Neuronal stem cell (in vitro differentiated cells): ENCODE data around the gene FSTL4.

ENCODE experiments used
- DNase-seq: peaks from one replicate; pipeline ENCODE4 v3.0.0-alpha.2; 2013; ENCODE audit warnings: low spot score
- H2AFZ ChIP-seq: one replicate; pipeline ENCODE4 v1.6.1; 2013; ENCODE audit warnings: mild to moderate bottlenecking, low read length, inconsistent platforms
- H2AK5ac ChIP-seq: 2 replicates; pipeline ENCODE4 v1.6.1; 2013; ENCODE audit warnings: low read depth, mild to moderate bottlenecking, inconsistent platforms, low read length, moderate library complexity, mixed read lengths
- H2BK120ac ChIP-seq: 2 replicates; pipeline ENCODE4 v1.6.1; 2013; ENCODE audit warnings: low read depth, mild to moderate bottlenecking, inconsistent platforms, low read length, moderate library complexity, mixed read lengths
- H2BK12ac ChIP-seq: one replicate; pipeline ENCODE4 v1.6.1; 2013; ENCODE audit warnings: low read length, inconsistent platforms
- H2BK15ac ChIP-seq: 2 replicates; pipeline ENCODE4 v1.6.1; 2013; ENCODE audit warnings: mild to moderate bottlenecking, low read length, inconsistent platforms, mixed read lengths
- H2BK5ac ChIP-seq: one replicate; pipeline ENCODE4 v1.6.1; 2013; ENCODE audit warnings: inconsistent platforms, mild to moderate bottlenecking, low read length, moderate library complexity
- H3K14ac ChIP-seq: one replicate; pipeline ENCODE4 v1.6.1; 2013; ENCODE audit warnings: low read length, inconsistent platforms
- H3K18ac ChIP-seq: 2 replicates; pipeline ENCODE4 v1.6.1; 2013; ENCODE audit warnings: low read length, inconsistent platforms
- H3K23ac ChIP-seq: 2 replicates; pipeline ENCODE4 v1.6.1; 2013; ENCODE audit warnings: low read depth, mild to moderate bottlenecking, mixed read lengths, low read length, inconsistent platforms; ENCODE audit not compliant: poor library complexity
- H3K27ac ChIP-seq: replicated peaks from 3 replicates; pipeline ENCODE4 v1.5.1; 2013; ENCODE audit warnings: low read length, inconsistent platforms
- H3K27me3 ChIP-seq, 3 experiments: 2 replicates each; pipeline ENCODE4 v1.6.1; 2013; ENCODE audit warnings: low read length in 3 of 3, mild to moderate bottlenecking in 2 of 3, inconsistent platforms in 1 of 3, low read depth in 1 of 3, mixed read lengths in 1 of 3, moderate library complexity in 1 of 3; ENCODE audit not compliant: control insufficient read depth in 3 of 3, insufficient read depth in 3 of 3
- H3K36me3 ChIP-seq, 2 donors: replicated peaks in 1 of 2; 2 replicates each; pipeline ENCODE4 v1.6.1; 2013; ENCODE audit warnings: low read length in 2 of 2; ENCODE audit not compliant: control insufficient read depth in 2 of 2, insufficient read depth in 2 of 2
- H3K4ac ChIP-seq: 2 replicates; pipeline ENCODE4 v1.6.1; 2013; ENCODE audit warnings: inconsistent platforms, mild to moderate bottlenecking, low read length, moderate library complexity
- H3K4me1 ChIP-seq, 2 donors: 1 replicate in 1 of 2; 2 replicates in 1 of 2; pipeline ENCODE4 v1.6.1; 2013; ENCODE audit warnings: low read length in 2 of 2, low read depth in 1 of 2; ENCODE audit not compliant: control insufficient read depth in 2 of 2, insufficient read depth in 1 of 2
- H3K4me2 ChIP-seq: one replicate; pipeline ENCODE4 v1.6.1; 2013; ENCODE audit warnings: mild to moderate bottlenecking, low read length, inconsistent platforms; ENCODE audit not compliant: insufficient read depth, poor library complexity, severe bottlenecking
- H3K4me3 ChIP-seq, 2 donors: 2 replicates each; pipeline ENCODE4 v1.5.1; 2013; ENCODE audit warnings: low read length in 2 of 2, mild to moderate bottlenecking in 2 of 2, inconsistent platforms in 1 of 2, moderate library complexity in 1 of 2
- H3K79me1 ChIP-seq: one replicate; pipeline ENCODE4 v1.6.1; 2013; ENCODE audit warnings: low read depth, mild to moderate bottlenecking, inconsistent platforms, low read length, moderate library complexity
- H3K9ac ChIP-seq: one replicate; pipeline ENCODE4 v1.6.1; 2013; ENCODE audit warnings: mild to moderate bottlenecking, low read depth, low read length, inconsistent platforms; ENCODE audit not compliant: poor library complexity
- H3K9me3 ChIP-seq, 2 donors: replicated peaks in 1 of 2; 2 replicates each; pipeline versions ENCODE3 to v1.6.1; 2013; ENCODE audit warnings: low read length in 2 of 2, mild to moderate bottlenecking in 2 of 2, inconsistent platforms in 1 of 2, low read depth in 1 of 2, mixed read lengths in 1 of 2, moderate library complexity in 1 of 2; ENCODE audit not compliant: control insufficient read depth in 2 of 2, insufficient read depth in 1 of 2
- H4K8ac ChIP-seq: one replicate; pipeline ENCODE4 v1.6.1; 2013; ENCODE audit warnings: low read depth, mild to moderate bottlenecking, inconsistent platforms, low read length, moderate library complexity
- H4K91ac ChIP-seq: one replicate; pipeline ENCODE4 v1.6.1; 2013; ENCODE audit warnings: low read length, low read depth, mild to moderate bottlenecking, inconsistent platforms; ENCODE audit not compliant: poor library complexity
- WGBS, 2 donors: extraction: QIAGEN DNeasy Blood & Tissue Kit; methylation state at CpG; one replicate each; pipeline ENCODE4 v1.1.7; 2013; ENCODE audit warnings: missing lambda C conversion rate in 2 of 2, mixed read lengths in 1 of 2; ENCODE audit not compliant: insufficient read length in 2 of 2, insufficient replicate concordance in 1 of 2; ENCODE audit errors: extremely low coverage in 2 of 2; 5-methylcytosine and 5-hydroxymethylcytosine counted together

Gene FSTL4

DNA sequence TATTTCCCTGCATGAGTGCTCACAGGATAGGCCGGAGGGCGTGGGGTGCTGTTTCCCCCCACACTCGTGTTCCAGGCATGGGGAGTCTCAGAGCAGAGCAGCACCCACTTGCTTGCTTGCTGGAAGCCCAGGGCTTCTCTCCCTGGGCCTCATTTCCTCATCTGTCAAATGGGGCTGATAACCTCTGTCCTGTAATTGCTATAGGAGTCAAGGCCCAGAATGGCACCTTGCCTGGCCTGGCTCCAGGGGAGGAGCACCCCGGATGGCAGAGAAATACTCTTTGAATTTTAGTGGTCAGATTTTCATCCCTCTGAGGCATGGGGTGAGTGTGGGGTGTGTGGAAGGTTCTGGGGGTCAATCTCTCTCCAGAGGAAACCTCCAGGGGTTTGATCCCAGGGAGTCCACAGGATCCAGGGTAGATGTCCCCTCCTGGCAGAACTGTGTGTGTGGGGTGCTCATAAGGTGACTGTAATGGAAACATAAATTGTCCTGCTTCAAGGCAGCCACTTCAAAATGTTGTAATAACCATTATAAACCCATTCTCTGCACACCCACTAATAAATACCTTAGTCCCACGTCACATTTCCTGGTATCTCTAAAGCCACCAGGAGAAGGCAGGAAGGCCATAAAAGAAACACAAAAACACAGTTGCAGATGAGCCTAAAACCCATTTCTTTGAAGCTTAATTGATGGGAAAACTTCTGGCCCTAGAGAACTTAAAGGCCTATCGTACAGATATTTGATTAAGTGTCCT is 272.2 kb downstream of the FSTL4 start:
- no peak for DNase-seq
- no CpG with 5 or more reads among the region's 6 CpGs for WGBS, 2 donors
- no peak overlapping the region for H2AK5ac ChIP-seq

DNA sequence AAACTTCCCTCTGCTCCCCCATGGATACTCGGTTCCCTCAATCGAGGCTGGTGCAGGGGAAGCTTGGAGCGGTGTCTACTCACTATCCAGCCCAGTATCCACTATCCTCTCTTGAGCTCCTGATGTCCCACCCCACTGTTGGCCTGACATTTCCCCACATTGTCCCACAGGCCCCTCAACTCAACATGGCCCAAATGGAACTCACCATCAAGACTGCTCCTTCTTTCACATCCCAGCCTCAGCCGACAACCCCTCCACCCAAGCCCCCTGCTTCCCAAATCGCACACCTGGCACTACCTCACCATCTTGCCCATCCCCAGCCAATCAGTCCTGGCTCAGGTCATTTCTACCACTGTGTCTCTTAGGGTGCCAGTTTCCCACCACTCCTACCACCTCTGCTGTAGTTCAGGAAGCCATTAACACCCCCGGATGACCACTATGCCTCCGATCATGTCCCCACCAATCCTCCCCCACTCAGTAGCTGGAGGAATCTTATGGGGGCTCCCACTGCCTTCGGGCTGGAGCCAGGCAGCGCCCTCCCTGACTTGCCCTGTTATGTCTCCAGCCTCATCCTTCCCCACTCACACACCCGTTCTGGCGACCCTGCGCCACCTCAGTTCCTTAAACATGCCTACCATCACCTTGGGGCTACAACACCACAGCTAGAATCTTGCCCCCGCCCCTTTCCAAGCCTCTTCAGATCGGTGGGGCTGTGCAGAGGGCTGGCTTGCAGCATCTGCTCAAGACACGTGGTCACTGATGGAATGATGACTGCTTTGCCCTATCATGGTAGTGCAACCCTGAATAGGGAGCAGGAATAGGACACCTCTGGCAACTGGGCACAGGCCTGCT is 273.6 kb downstream of the FSTL4 start:
- H3K27me3 ChIP-seq: peaks cover 0 to 4% (median 0%) of the 10 kb centered on the region in 3 experiments
- no peaks in the 10 kb centered on the region for H3K36me3 ChIP-seq
- H4K91ac ChIP-seq: no peak overlapping the region
- H3K9me3 ChIP-seq: no peaks in the 10 kb centered on the region
- no peaks in the 10 kb centered on the region for H3K79me1 ChIP-seq
- H2AK5ac ChIP-seq: no peak overlapping the region
- H3K18ac ChIP-seq: no peak overlapping the region
- no peak overlapping the region for H3K4ac ChIP-seq
- H2BK5ac ChIP-seq: no peak overlapping the region
- no CpG with 5 or more reads among the region's 15 CpGs for WGBS, 2 donors
- no peak overlapping the region for H2BK15ac ChIP-seq
- H2BK12ac ChIP-seq: no peak overlapping the region
- H4K8ac ChIP-seq: no peak overlapping the region
- no peak overlapping the region for H2AFZ ChIP-seq
- H3K4me2 ChIP-seq: no peak overlapping the region
- no peak overlapping the region for H3K9ac ChIP-seq
- no peak overlapping the region for H2BK120ac ChIP-seq
- H3K4me3 ChIP-seq: no peak overlapping the region
- H3K27ac ChIP-seq: no peak overlapping the region
- no peak overlapping the region for H3K14ac ChIP-seq
- no peak overlapping the region for H3K23ac ChIP-seq
- no peak for DNase-seq
- H3K4me1 ChIP-seq: peaks cover 2 to 11% of the 10 kb centered on the region in 2 donors

More for the DNA sequence above, 272.2 kb downstream of the FSTL4 start:
- Histone ChIP-seq H3K4me1 (peaks cover 2 to 11% of the 10 kb centered on the region in 2 donors), H2BK15ac (no peak overlapping the region), H3K9me3 (no peaks in the 10 kb centered on the region), H3K27ac (no peak overlapping the region), H3K9ac (no peak overlapping the region), H3K14ac (no peak overlapping the region), H4K8ac (no peak overlapping the region), H3K4me3 (no peak overlapping the region), H4K91ac (no peak overlapping the region), H3K36me3 (no peaks in the 10 kb centered on the region), H3K27me3 (peaks cover 0 to 4% (median 0%) of the 10 kb centered on the region in 3 experiments), H2BK5ac (no peak overlapping the region), H2BK120ac (no peak overlapping the region), H3K79me1 (no peaks in the 10 kb centered on the region), H3K4ac (no peak overlapping the region), H3K4me2 (no peak overlapping the region), H3K23ac (no peak overlapping the region), H3K18ac (no peak overlapping the region), H2AFZ (no peak overlapping the region), H2BK12ac (no peak overlapping the region)

GRCh38 chr5:133337795-133338445 is 274.4 kb downstream of the FSTL4 start:
- Histone ChIP-seq H2BK5ac (no peak overlapping the region), H3K36me3 (no peaks in the 10 kb centered on the region), H3K14ac (no peak overlapping the region), H2BK15ac (no peak overlapping the region), H3K27ac (no peak overlapping the region), H3K4ac (no peak overlapping the region), H3K4me2 (no peak overlapping the region), H2AFZ (no peak overlapping the region), H3K18ac (no peak overlapping the region), H3K27me3 (peaks cover 0 to 4% (median 0%) of the 10 kb centered on the region in 3 experiments), H2AK5ac (no peak overlapping the region), H2BK12ac (no peak overlapping the region), H3K79me1 (no peaks in the 10 kb centered on the region), H3K9me3 (no peaks in the 10 kb centered on the region), H4K8ac (no peak overlapping the region), H2BK120ac (no peak overlapping the region), H3K9ac (no peak overlapping the region), H3K4me3 (no peak overlapping the region), H3K4me1 (peaks cover 4 to 11% of the 10 kb centered on the region in 2 donors), H4K91ac (no peak overlapping the region), H3K23ac (no peak overlapping the region)
- no CpG with 5 or more reads among the region's 9 CpGs for WGBS, 2 donors
- no peak for DNase-seq
